DND-41 (cell line): Measurements from ENCODE around the gene RAB3C.

ENCODE experiments used
- ATAC-seq: fragments of 200-7000 bp; cut with Tn5 transposase; 3 replicates; pipeline ENCODE4 v1.9.1; 2021; ENCODE audit warnings: low read depth; ENCODE audit not compliant: insufficient read depth
- DNase-seq: peaks from one replicate; pipeline ENCODE4 v3.0.0-alpha.2; 2020
- H2AFZ ChIP-seq: 2 replicates; pipeline ENCODE4 v1.6.0; 2012; ENCODE audit warnings: low read depth, low read length
- H3K27ac ChIP-seq: 2 replicates; pipeline ENCODE4 v1.5.1; 2012; ENCODE audit warnings: low read length, inconsistent platforms
- H3K27me3 ChIP-seq: fragments of 200-600 bp; sonication (generic); 2 replicates; pipeline ENCODE4 v1.6.0; 2012; ENCODE audit warnings: low read length, mild to moderate bottlenecking, inconsistent platforms; ENCODE audit not compliant: insufficient read depth, poor library complexity
- H3K36me3 ChIP-seq: 2 replicates; pipeline ENCODE4 v1.5.1; 2012; ENCODE audit warnings: low read length, inconsistent platforms; ENCODE audit not compliant: insufficient read depth
- H3K4me1 ChIP-seq: 2 replicates; pipeline ENCODE4 v1.5.1; 2012; ENCODE audit warnings: mild to moderate bottlenecking, low read length; ENCODE audit not compliant: insufficient read depth
- H3K4me2 ChIP-seq: 2 replicates; pipeline ENCODE4 v1.6.0; 2012; ENCODE audit warnings: mild to moderate bottlenecking, moderate library complexity, low read length, inconsistent platforms; ENCODE audit not compliant: insufficient read depth
- H3K4me3 ChIP-seq, 2 experiments: fragments of 200-600 bp in 1 of 2; shearing (Covaris generic) in 1 of 2; 2 replicates each; pipeline ENCODE4 v1.5.1; 2012 to 2016; ENCODE audit warnings: inconsistent platforms in 2 of 2, low read length in 2 of 2, mild to moderate bottlenecking in 2 of 2, low read depth in 1 of 2, moderate library complexity in 1 of 2
- H3K79me2 ChIP-seq: 2 replicates; pipeline ENCODE4 v1.6.0; 2012; ENCODE audit warnings: low read length, inconsistent platforms; ENCODE audit not compliant: insufficient read depth
- H3K9ac ChIP-seq: 2 replicates; pipeline ENCODE4 v1.6.0; 2012; ENCODE audit warnings: low read depth, mild to moderate bottlenecking, inconsistent platforms, low read length, moderate library complexity
- H3K9me3 ChIP-seq: 2 replicates; pipeline ENCODE4 v1.5.1; 2012; ENCODE audit warnings: low read length, moderate library complexity, mild to moderate bottlenecking, inconsistent platforms; ENCODE audit not compliant: insufficient read depth, severe bottlenecking
- H4K20me1 ChIP-seq: 2 replicates; pipeline ENCODE4 v1.6.0; 2012; ENCODE audit warnings: low read length; ENCODE audit not compliant: insufficient read depth
- EZH2 ChIP-seq: IDR thresholded peaks from 3 replicates; pipeline ENCODE4 v1.6.1; 2012; ENCODE audit warnings: borderline replicate concordance, low read depth, mild to moderate bottlenecking, moderate library complexity, low read length, inconsistent platforms; ENCODE audit not compliant: severe bottlenecking
- TF ChIP-seq, protein P1 (sequence below): IDR thresholded peaks from 2 replicates; pipeline ENCODE4 v1.5.1; 2012; ENCODE audit warnings: borderline replicate concordance, low read length, moderate library complexity, mild to moderate bottlenecking; ENCODE audit not compliant: poor library complexity, severe bottlenecking; ENCODE audit errors: extremely low read depth

RAB3C gene

DNA sequence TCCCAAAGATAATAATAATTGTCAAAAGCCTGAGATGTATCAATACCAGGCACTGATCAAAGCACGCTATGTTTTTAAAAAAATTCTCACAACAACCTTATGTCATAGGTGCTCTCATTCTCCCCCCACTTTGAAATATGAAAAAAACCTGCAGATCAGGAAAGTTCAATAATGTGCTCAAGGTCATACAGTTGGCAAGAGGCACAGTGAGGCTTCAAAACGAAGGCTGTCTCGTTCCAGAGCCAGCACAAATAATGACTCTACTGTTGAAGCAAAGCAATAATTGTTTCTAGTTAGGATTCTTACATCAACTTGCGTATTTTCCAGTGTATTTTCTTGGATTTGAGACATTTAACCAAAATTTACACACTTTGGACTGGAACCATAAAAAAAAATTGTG lies 88.3 kb downstream of the RAB3C start:
- Histone ChIP-seq H3K9me3 (no peaks in the 10 kb centered on the region), H3K27me3 (no peaks in the 10 kb centered on the region), H3K79me2 (no peaks in the 10 kb centered on the region), H3K4me2 (no peak overlapping the region), H3K9ac (no peak overlapping the region), H3K4me1 (no peaks in the 10 kb centered on the region), H3K4me3 (no peak overlapping the region), H4K20me1 (no peaks in the 10 kb centered on the region), H3K27ac (no peak overlapping the region), H3K36me3 (no peaks in the 10 kb centered on the region), H2AFZ (no peak overlapping the region)
- DNase-seq (no peak), ATAC-seq (no peak)
- TF ChIP-seq, protein P1, sequence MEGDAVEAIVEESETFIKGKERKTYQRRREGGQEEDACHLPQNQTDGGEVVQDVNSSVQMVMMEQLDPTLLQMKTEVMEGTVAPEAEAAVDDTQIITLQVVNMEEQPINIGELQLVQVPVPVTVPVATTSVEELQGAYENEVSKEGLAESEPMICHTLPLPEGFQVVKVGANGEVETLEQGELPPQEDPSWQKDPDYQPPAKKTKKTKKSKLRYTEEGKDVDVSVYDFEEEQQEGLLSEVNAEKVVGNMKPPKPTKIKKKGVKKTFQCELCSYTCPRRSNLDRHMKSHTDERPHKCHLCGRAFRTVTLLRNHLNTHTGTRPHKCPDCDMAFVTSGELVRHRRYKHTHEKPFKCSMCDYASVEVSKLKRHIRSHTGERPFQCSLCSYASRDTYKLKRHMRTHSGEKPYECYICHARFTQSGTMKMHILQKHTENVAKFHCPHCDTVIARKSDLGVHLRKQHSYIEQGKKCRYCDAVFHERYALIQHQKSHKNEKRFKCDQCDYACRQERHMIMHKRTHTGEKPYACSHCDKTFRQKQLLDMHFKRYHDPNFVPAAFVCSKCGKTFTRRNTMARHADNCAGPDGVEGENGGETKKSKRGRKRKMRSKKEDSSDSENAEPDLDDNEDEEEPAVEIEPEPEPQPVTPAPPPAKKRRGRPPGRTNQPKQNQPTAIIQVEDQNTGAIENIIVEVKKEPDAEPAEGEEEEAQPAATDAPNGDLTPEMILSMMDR = no peak
- no peak for TF ChIP-seq EZH2

DNA sequence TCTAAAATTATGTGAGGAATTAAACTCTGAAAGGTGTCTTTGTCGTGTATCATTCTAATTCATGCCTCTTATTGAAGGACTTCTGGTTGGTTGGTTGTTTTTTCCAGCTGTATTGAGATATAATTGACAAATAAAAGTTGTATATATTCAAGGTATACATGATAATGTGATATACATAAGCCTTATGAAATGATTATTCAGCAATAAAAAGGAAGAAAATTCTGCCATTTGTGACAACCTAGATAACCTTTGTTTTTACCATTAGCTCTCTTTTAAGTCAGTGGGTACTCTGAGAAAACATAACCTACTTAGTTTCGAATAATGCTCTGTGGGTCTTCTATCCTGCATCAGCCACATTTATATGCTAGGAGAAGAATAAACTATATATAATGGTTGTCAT lies 89.6 kb downstream of the RAB3C start:
- no peaks in the 10 kb centered on the region for H3K9me3 ChIP-seq
- no peak for TF ChIP-seq EZH2
- TF ChIP-seq, protein P1 = no peak
- H3K36me3 ChIP-seq = no peaks in the 10 kb centered on the region
- H3K9ac ChIP-seq = no peak overlapping the region
- H3K4me1 ChIP-seq = no peaks in the 10 kb centered on the region
- H3K4me3 ChIP-seq = no peak overlapping the region
- no peaks in the 10 kb centered on the region for H3K27me3 ChIP-seq
- no peak overlapping the region for H2AFZ ChIP-seq
- no peaks in the 10 kb centered on the region for H3K79me2 ChIP-seq
- H4K20me1 ChIP-seq = no peaks in the 10 kb centered on the region
- DNase-seq (no peak), ATAC-seq (no peak)
- H3K4me2 ChIP-seq = no peak overlapping the region
- H3K27ac ChIP-seq = no peak overlapping the region

DNA sequence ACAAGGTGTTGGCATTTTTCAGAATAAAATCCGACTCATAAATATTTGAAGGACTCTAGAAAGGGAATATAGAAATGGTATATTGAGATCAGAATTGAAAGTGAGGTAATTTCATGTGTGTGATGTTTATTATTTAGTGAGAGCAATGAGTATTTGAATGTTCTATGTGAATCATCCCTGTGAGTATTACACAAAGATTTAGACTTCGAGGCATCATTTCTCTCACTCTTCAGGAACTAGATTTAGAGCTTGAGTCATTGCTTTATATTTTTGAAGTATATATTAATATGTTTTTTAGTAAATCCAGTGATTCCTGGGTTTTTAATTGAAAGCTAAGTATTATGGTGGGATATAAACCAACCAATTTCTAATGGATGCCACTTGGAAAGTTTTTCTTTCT lies 91.2 kb downstream of the RAB3C start:
- Histone ChIP-seq H3K27me3 (no peaks in the 10 kb centered on the region), H4K20me1 (no peaks in the 10 kb centered on the region), H3K9me3 (no peaks in the 10 kb centered on the region), H3K4me3 (no peak overlapping the region), H3K27ac (no peak overlapping the region), H3K4me2 (no peak overlapping the region), H3K36me3 (no peaks in the 10 kb centered on the region), H3K4me1 (no peaks in the 10 kb centered on the region), H2AFZ (no peak overlapping the region), H3K79me2 (no peaks in the 10 kb centered on the region), H3K9ac (no peak overlapping the region)
- ATAC-seq (no peak), DNase-seq (no peak)
- TF ChIP-seq, protein P1 = no peak
- TF ChIP-seq EZH2 = no peak

DNA sequence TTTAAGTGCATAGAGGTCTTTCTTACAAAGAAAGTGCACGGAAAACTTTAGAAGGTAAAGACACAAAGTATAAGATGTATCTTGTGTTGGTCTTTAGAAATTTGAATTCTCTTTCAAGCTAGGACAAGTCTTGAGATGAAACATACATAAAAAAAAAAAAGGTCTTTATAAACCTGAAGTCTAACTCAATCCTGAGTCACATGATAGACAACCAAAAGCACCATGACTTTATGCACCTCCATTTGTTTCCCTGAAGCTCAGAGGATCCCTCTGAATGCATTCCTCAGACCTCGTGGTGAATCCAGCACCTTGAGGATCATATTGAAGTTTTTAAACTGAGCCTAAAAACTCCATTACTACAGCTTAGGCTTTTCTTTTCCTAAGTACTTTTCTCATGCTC lies 91.8 kb downstream of the RAB3C start:
- H3K4me1 ChIP-seq = no peaks in the 10 kb centered on the region
- H3K36me3 ChIP-seq = no peaks in the 10 kb centered on the region
- H3K9ac ChIP-seq = no peak overlapping the region
- no peak overlapping the region for H3K4me2 ChIP-seq
- no peaks in the 10 kb centered on the region for H3K79me2 ChIP-seq
- H2AFZ ChIP-seq = no peak overlapping the region
- no peak overlapping the region for H3K27ac ChIP-seq
- no peaks in the 10 kb centered on the region for H3K27me3 ChIP-seq
- no peaks in the 10 kb centered on the region for H4K20me1 ChIP-seq
- H3K9me3 ChIP-seq = no peaks in the 10 kb centered on the region
- ATAC-seq (no peak), DNase-seq (no peak)
- H3K4me3 ChIP-seq = no peak overlapping the region
- TF ChIP-seq, protein P1 = no peak
- TF ChIP-seq EZH2 = no peak
